Bronchial epithelial cell (primary cell): ENCODE measurements around the gene DYRK3. TPM values are rescaled to one million over a fixed set of nuclear protein-coding genes. Genes with fewer than 3 reads are reported as not detected.
A peak's percentile ranks its signal among the peaks of the same experiment; 100 is the strongest.
"Not testable (repeated sequence)": the region's sequence is repeated elsewhere in the genome, so short reads cannot be mapped to it uniquely, and the experiment has no call there.

Experiments used
- DNase-seq: peaks from one replicate; pipeline ENCODE4 v3.0.0-alpha.2; 2010; ENCODE audit warnings: low read depth
- FAIRE-seq: peaks from 2 replicates; lab custom pipeline; 2011; peaks lifted over from hg19 to GRCh38; lab: Jason Lieb, UNC
- H3K27me3 ChIP-seq: 2 replicates; pipeline ENCODE4 v1.5.1; 2011; ENCODE audit warnings: low read length; ENCODE audit not compliant: control insufficient read depth, insufficient read depth
- H3K36me3 ChIP-seq: 2 replicates; pipeline ENCODE4 v1.5.1; 2011; ENCODE audit warnings: low read length; ENCODE audit not compliant: control insufficient read depth, insufficient read depth
- H3K4me3 ChIP-seq: 2 replicates; pipeline ENCODE4 v1.5.1; 2011; ENCODE audit warnings: mild to moderate bottlenecking, low read depth, low read length, control low read depth
- CTCF ChIP-seq: IDR thresholded peaks from 2 replicates; pipeline ENCODE4 v1.5.1; 2011; ENCODE audit warnings: mild to moderate bottlenecking, moderate library complexity, low read length, control low read depth, inconsistent platforms; ENCODE audit not compliant: insufficient read depth, severe bottlenecking
- total RNA-seq: library from RNA; depleted of rRNA; stranded (reverse); fragments of >200 nt; gene quantifications from 2 replicates; pipeline ENCODE4 v1.2.1, GENCODE V29; 2014

Gene DYRK3
- total RNA-seq, 1 donor from 2014 or later, result 58.2 TPM

- FAIRE-seq, result no peak
- Histone ChIP-seq H3K27me3 (no peaks in the 10 kb centered on the region), H3K36me3 (peaks cover 8% of the 10 kb centered on the region), H3K4me3 (no peak overlapping the region)
- DNase-seq, result no peak
- TF ChIP-seq CTCF, result no peak
These were observed 25.9 kb upstream of the DYRK3 start for GRCh38 chr1:206609229-206609991.

GRCh38 chr1:206612129-206612876 lies 23.0 kb upstream of the DYRK3 start, which contains the start of gene EIF2D:
Gene EIF2D, minus strand, starts transcription at chr1:206612465. Its CDS starts 123 bp downstream, at chr1:206612342.
- Histone ChIP-seq H3K36me3 (peaks cover 1% of the 10 kb centered on the region), H3K27me3 (no peaks in the 10 kb centered on the region), H3K4me3 (peak within 1 kb of the TSS; percentile 67)
- DNase-seq (peak; percentile 72), FAIRE-seq (no peak)
- peak; percentile 97 for TF ChIP-seq CTCF

- not testable (repeated sequence) for FAIRE-seq, H3K4me3 ChIP-seq, H3K27me3 ChIP-seq, DNase-seq, H3K36me3 ChIP-seq
These were observed 8.9 kb upstream of the DYRK3 start for GRCh38 chr1:206626396-206626795.

GRCh38 chr1:206628916-206629315 lies 6.4 kb upstream of the DYRK3 start:
- no peak overlapping the region for H3K4me3 ChIP-seq

GRCh38 chr1:206631085-206631509 lies 4.2 kb upstream of the DYRK3 start:
- peak; percentile 72 for DNase-seq
- no peak for FAIRE-seq

More at GRCh38 chr1:206628916-206629315, 6.4 kb upstream of the DYRK3 start:
- DNase-seq (no peak), FAIRE-seq (no peak)
- H3K27me3 ChIP-seq, result no peaks in the 10 kb centered on the region
- no peak for TF ChIP-seq CTCF
- no peaks in the 10 kb centered on the region for H3K36me3 ChIP-seq

More at GRCh38 chr1:206631085-206631509, 4.2 kb upstream of the DYRK3 start:
- Histone ChIP-seq H3K27me3 (no peaks in the 10 kb centered on the region), H3K4me3 (no peak overlapping the region), H3K36me3 (no peaks in the 10 kb centered on the region)
- TF ChIP-seq CTCF, result peak; percentile 53
